Activated CD4-positive, CD25-positive, alpha-beta regulatory T cell treated with anti-CD3 and anti-CD28 coated beads, Interleukin-2, amount 50 U/mL, for 16 hours (primary cell): ENCODE results near the gene EIF5AL1.
"Not testable (repeated sequence)": the region's sequence is repeated elsewhere in the genome, so short reads cannot be mapped to it uniquely, and the experiment has no call there.

Source experiments
- DNase-seq: peaks from one replicate; pipeline ENCODE4 v3.0.0-alpha.2; 2020; ENCODE audit warnings: low read depth, low spot score

The EIF5AL1 gene

GRCh38 chr10:79509306-79509933, 2.9 kb upstream of the EIF5AL1 start:
- DNase-seq = not testable (repeated sequence)

GRCh38 chr10:79509934-79510508, 2.3 kb upstream of the EIF5AL1 start:
- not testable (repeated sequence) for DNase-seq

GRCh38 chr10:79516532-79517205, 4.3 kb downstream of the EIF5AL1 start:
- not testable (repeated sequence) for DNase-seq

DNA sequence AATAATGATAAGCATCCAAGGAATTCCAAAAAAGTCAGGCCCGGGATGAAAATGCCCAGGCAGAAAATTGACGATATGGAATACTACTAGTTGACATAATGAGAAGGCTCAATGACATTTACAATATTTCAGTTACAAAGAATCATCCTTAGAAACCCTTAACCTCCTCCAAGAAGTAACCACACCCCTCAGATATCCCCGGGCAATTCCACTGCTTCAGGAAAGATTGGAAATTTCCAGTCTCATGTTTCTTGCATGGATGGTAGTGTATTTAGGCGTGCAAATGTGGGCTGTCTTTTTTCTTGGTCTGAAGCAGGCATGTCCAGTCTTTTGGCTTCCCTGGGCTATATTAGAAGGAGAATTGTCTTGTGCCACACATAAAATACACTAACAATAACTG, 5.2 kb downstream of the EIF5AL1 start:
- DNase-seq = not testable (repeated sequence)

DNA sequence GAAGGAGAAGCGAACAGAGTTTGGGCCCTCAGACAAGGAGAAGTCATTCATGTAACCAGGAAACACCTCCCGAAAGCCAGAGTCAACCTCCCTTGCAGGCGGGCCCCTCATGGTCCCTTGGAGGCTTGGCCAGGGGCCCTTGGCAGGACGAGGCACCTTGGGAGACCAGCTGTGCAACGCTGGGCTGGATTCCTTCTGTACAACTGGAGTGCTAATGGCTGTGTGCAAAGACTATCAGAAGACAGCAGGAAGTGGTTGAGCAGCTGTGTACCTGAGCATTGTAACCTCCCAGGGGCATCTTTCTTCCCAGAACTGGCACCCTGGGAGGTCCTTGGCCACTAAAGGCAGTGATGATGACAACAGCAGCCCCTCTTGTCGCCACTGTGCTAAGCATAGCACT, 9.4 kb downstream of the EIF5AL1 start:
- not testable (repeated sequence) for DNase-seq

DNA sequence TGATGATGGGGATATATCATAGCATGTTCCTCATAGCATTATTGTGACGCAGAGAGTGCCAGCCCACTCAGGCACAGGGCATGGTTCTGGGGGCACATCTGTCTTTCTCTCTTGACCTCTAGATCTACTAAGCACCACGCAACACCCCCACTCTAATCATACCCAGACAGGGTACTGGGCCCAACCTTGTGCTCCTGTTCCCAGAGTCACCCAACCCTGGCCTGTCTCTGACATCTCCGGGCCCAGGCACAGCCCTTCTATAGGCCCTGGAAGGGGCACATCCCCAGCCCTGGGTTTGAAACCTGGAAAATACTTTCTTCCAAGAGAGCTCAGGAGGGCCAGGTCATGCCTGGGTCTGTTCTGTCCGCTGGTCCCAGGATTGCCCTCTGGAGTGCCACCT, 10.1 kb downstream of the EIF5AL1 start:
- DNase-seq = not testable (repeated sequence)

DNA sequence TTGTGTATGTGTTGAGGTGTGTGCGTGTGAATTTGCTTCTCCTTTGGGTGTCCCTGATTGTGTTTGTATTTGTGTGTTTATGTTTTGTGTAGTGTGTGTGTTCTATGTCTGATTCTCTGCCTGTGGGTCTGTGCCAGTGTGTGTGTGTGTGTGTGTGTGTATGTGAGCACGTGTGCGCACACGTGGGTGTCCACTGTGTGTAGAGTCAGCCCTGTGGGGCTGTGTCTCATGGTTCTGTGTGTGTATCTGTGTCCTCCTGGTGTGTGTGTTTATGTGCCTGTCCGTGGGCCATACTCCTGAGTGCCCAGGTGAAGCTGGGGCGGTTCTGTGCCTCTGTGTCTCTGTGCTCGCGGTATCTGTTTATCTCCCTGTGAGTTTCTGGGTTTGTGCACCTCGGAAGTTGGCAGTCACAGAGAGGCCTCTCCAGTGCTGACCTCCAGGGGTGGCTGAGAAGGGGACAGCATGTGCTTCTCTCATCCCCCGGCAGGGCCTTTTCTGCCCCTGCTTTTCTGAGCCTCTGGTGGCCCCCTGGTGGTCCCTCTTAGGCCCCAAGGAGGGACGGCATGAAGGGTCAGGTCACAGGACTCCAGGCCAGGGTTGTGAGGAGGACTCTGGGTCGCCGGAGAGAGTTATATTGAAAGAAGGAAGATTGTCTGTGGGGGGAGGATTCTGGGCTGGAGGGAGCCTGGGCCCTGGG, 11.0 kb downstream of the EIF5AL1 start:
- not testable (repeated sequence) for DNase-seq

DNA sequence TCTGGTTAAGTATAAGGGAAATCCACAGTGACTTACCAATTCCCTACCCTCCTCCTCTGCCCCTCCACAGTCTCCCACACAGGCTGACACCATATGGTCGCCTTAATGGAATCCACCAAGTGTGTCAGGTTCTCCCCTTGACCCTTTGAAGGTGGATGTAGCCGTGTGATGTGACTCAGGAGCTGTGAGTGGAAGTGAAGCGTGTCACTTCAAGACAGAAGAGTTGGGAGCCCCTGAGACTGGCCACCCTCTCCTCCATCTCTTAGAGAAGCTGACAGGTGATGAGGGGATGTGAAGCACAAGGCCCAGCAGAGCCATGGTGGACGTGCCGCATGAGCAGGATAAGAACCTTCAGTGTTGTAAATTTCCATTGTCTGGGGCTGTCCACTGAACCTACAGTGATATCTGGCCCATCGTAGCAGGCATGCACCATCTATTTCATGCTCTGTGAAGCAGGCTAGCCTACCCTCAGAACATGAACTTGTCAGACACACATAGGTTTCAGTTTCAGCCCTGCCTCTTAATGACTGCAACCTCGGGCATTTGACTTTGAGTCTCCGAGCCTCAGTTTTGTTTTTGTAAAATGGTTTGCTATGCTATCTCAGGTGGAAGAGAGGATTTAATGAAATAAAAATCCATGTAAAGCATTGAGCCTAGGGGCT, 12.8 kb downstream of the EIF5AL1 start:
- not testable (repeated sequence) for DNase-seq

DNA sequence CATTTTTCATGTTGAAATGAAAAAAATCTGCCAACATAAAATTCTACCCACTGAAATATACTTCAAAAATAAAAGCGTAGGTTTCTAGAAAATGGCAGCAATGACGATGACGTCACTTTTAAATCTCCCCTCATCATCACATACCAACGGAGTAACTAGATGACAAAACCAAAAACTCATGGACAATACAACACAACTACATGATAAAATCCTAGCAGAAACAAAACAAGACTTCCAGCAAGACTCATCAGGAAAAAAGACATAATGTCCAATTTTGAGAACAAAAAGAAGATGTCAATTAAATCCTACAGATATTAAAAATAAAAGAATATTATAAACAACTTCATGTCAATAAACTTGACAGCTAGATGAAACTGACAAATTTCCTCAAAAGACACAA, 15.9 kb downstream of the EIF5AL1 start:
- not testable (repeated sequence) for DNase-seq

- not testable (repeated sequence) for DNase-seq
Observed at GRCh38 chr10:79533142-79533902, 21.0 kb downstream of the EIF5AL1 start.

DNA sequence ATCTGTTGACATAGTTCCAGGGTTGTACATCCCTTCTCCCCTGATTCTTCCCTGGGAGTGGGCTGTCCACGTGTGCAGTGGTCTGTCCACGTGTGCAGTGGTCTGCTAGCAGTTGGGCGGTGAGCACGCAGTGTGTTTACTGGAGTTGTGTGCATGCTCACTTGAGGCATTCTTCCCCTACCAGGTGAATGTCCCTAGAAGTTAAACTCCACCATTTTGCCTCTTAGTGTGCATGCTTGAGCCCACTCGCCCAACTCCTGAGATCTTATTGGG, 21.5 kb downstream of the EIF5AL1 start:
- DNase-seq = not testable (repeated sequence)

DNA sequence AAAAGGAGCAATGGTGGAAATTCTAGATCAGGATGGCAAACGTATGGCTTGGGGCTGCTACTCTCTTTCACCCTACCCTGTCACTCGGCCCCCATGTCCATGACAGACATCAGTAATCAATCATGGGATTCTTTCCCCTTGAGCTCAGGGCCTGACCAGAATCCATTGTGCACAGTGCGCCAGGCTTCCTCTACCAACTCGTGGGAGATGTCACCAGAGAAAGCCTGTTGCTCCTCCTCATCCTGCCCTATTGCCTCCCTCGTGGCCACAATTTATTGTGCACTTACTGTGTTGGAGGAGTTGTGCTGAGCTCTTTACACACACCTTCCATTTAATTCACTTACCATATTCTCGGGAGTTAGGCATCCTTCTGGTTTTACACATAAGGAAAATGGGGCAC, 26.0 kb downstream of the EIF5AL1 start:
- not testable (repeated sequence) for DNase-seq

DNA sequence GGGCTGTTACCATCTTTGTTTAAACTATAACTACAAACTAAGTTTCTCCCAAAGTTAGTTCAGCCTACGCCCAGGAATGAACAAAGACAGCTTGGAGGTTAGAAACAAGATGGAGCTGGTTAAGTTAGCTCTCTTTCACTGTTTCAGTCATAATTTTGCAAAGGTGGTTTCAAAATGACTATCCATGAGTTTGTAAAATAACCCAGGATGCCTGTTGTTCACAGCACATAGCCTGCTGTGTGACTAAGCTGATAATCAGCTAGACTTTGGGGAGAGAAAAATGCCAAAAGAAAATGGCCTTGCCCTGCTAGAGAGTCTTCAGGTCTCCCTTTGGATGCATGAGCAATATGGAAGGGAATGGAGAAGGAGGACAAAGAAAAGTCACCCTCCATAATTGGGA, 28.6 kb downstream of the EIF5AL1 start:
- not testable (repeated sequence) for DNase-seq

- DNase-seq = no peak
Observed at GRCh38 chr10:79542626-79543025, 30.3 kb downstream of the EIF5AL1 start.

DNA sequence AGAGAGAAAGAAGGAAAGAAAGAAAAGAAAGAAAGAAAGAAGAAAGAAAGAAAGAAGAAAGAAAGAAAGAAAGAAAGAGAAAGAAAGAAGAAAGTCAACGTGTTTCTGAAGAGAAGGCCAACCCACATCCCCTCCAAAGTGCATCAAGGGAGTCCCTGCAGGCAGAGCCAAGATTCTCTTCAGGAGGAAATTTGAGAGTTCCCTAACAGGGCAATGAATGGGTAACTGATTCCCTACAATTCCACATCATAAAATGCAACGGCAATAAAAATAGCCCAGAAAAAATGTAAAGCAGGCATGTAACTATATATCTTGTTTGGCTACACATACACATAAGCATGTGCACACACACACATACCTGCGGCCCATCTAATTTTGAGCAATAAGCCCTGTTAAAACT, 32.1 kb downstream of the EIF5AL1 start:
- DNase-seq = not testable (repeated sequence)

DNA sequence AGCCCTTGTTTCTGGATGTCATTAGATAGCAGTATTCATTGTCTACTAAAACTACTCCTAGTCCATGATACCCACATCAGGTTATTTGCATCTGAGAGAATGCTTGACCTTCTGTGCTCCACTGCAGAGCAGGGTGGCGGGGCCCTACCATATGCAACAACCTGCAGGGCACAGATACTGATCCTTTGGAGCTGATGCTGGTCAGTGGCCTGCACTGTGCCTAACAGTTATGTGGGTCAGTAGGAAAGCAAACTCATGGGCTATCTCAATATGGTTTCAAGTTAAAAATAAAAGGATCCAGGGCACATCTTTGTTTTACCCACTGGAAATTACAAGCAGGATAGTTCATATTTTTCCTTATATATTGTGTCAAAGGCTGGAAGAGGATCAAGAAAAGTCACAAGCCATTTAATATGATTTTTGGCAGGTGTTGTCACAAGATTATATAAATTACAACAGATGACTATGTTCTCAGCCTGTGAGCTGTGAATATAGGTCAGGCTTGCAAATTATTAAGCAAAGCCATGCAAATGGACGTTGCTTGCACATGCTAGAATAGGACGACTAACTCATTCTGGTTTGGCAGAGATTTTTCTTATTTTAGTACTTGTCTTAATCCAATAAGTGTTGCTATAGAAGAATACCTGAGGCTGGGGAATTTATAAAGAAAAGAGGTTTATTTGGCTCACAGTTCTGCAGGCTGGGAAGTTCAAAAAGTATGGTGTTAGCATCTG, 32.8 kb downstream of the EIF5AL1 start:
- DNase-seq = not testable (repeated sequence)

DNA sequence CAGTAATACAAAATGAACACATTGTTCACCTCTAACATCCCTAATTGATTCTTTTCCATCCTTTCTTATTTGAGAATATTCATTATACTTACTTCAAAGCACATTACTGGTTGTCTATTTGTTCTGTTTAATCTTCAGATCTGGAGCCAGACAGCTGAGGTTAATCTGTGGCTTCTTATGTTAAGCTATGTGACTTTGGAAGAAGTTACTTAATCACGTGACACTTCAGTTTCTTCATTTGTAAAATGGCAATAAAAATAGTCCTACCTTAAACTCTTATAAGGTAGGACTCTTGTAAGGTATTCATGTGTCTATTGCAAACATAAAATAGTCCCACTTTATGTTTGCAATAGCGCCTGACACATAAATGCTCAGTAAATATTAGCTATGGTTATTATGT, 34.8 kb downstream of the EIF5AL1 start:
- not testable (repeated sequence) for DNase-seq

DNA sequence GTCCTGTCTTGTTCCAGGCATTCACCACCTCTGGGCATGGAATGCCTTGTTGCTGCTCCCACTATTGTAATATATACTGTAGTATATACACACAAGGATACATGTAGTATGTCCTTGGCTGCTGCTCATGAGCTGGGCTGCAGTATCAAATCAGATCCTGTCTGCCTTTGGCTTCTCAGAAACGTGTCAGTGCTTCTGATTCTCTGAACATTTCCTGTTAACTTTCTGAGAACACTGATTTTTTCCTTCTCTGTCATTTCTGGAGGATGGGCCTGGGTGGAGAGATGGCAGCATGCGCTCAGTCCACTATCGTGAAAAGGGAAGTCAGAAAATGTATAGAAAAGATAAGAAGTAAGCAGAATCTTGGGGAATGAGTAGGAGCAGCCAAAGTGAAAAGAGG, 35.6 kb downstream of the EIF5AL1 start:
- no peak for DNase-seq

- DNase-seq = no peak
Observed at GRCh38 chr10:79552143-79552542, 39.8 kb downstream of the EIF5AL1 start.
